Right kidney (tissue), 1 donor: ENCODE measurements around the gene DENND4C.
"Not testable (repeated sequence)": the region's sequence is repeated elsewhere in the genome, so short reads cannot be mapped to it uniquely, and the experiment has no call there.

ENCODE experiments used
- DNase-seq: peaks from one replicate; pipeline ENCODE4 v3.0.0-alpha.2; 2016

Gene DENND4C

DNA sequence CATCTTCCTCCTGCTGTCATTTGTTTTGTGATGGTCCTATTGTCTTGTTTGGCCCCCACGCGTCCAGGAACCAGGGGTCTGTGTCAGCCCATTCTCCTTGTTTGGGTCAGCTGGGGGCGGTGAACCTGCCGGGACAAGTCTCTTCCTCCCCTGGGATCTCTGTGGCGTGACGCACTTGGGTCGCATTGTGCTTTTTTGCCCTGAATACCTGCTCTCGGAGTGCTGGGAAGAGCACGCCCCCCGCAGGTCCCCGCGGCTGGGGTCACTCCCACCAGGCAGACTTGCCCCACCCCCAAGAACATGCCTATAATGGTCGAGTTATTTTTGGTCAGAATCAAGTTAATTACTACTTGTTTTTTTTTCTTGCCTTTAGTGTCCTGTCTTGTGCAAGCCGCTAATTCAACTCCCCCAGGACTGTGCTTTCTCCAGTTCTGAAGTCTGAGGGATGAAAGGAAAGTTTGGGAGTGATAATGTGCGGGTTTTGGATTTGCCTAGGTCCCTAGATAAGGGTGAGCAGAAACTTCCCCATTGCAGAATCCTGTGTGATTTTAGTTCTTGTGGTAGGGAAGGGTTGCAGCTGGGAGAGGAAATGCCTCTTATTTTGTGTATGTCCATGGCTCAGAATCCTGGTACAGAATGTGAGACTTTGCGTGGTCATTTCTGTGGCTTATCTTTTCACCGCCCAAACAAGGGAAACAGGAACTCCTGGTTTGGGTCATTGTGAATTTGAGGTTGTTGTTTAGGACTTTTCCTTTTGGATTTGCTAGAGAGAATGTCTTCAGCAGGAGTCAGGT lies 179.1 kb downstream of the DENND4C start:
- no peak for DNase-seq

DNA sequence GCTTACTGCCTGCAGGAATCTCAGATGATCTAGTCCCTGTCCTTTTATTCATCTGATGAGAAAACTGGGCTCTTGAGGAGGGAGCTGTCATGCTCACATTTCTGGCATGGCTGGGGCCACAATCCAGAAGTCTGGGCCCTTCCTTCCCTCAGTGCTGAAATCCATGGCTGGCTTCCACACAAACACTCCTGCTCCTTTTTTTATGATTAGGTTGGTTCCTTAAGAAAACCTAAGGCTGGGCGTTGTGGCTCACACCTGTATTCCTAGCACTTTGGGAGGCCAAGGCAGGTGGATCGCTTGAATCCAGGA lies 179.7 kb downstream of the DENND4C start:
- DNase-seq, result no peak

DNA sequence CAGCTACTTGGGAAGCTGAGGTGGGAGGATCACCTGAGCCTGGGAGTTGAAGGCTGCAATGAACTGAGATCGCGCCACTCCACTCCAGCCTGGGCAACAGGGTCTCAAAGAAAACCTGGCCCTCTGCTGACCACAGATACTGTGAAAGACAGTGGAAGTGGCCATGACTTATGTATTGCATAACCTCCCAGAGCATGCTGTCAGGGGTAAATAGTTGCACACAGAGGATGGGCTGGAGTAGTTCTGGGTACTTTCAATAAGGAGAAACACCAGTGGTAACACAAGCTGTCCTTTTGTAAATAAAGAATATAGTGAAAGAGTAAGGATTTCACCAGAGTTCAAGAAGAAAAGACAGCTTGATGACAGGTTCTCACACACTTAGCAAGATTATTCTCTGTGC lies 180.1 kb downstream of the DENND4C start:
- DNase-seq, result no peak

DNA sequence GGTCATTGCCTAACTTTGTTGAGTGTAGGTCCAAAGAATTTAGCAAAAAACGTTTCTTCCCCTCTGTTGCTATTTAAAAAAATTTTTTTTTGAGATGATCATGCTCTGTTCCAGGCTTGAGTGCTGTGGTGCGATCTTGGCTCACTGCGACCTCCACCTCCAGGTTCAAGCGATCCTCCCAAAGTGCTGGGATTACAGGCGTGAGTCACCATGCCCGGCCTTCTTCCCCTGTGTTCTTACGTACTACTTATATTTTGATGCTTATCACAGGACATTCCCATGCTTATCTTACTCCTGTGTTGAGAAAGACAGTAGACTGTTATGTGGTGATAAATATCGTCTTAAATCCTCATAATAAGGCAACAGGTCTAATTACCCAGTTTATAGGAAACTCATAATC lies 180.8 kb downstream of the DENND4C start:
- no peak for DNase-seq

DNA sequence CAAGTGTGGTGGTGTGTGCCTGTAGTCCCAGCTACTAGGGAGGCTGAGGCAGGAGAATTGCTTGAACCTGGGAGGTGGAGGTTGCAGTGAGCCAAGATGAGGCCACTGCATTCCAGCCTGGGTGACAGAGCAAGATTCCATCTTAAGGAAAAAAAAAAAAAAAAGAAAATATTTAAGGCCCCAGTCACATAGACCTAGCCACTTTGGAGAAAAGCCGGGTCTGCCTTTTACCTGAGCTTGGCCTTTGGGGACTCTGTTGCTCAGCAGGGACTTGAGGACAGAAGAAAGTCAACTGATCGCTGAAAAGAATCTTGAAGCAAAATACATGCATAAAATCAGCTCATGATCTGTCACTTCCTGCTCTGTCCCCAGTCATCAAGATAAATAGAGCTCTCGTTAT lies 183.0 kb downstream of the DENND4C start:
- DNase-seq, result not testable (repeated sequence)

DNA sequence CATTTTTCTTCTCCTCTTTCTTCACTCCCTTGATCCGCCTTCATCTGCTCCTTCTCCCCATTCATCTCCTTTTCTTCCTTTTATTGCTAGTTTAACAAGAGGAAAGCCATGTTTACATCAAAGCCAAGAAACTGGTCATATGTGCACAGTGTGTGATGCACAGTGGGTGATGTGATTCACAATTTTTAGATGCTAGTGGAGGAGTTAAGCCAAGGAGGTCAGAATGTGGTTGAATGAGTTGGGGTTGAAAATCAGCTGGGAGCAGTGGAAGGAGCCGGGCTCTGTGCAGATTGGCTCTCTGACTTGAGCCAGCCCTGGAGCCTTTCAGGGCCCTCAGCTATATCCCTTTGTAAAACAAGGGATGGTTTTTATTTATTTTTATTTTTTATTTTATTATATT lies 185.7 kb downstream of the DENND4C start:
- no peak for DNase-seq

DNA sequence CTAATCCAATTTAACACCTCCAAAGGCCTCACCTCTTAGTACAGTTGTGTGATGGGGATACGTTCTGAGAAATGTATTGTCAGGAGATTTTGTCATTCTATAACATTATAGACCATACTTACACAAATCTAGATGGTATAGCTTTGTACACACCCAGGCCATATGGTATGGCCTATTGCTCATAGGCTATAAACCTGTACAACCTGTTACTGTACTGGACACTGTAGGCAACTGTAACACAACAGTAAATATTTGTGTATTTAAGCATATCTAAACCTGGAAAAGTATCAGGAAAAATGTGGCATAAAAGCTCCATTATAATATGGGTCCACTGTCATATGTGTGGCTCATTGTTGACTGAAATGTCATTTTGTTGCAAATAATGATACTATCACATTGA lies 190.4 kb downstream of the DENND4C start:
- no peak for DNase-seq
